HG03469 (cell line): ENCODE data around the gene OGDH.
"Not testable (repeated sequence)": the region's sequence is repeated elsewhere in the genome, so short reads cannot be mapped to it uniquely, and the experiment has no call there.

Experiments used
- ATAC-seq: cut with Tn5 transposase; IDR thresholded peaks from one replicate; pipeline ENCODE4 v1.9.1; 2021; ENCODE audit warnings: mild to moderate bottlenecking, moderate library complexity, moderate number of reproducible peaks; ENCODE audit not compliant: unreplicated experiment

The OGDH gene

GRCh38 chr7:44580945-44581878 is 25.2 kb upstream of the OGDH start:
- peak; percentile 15 for ATAC-seq

GRCh38 chr7:44581879-44582603 is 24.4 kb upstream of the OGDH start, which contains the start of gene TMED4:
Gene TMED4 (minus strand): TSS chr7:44582231. CDS start chr7:44582206, 25 bp downstream.
- ATAC-seq, result peak; percentile 73

- no peak for ATAC-seq
These were observed 23.1 kb upstream of the OGDH start for GRCh38 chr7:44583146-44583865.

- ATAC-seq, result no peak
These were observed 18.4 kb upstream of the OGDH start for GRCh38 chr7:44587843-44588711.

DNA sequence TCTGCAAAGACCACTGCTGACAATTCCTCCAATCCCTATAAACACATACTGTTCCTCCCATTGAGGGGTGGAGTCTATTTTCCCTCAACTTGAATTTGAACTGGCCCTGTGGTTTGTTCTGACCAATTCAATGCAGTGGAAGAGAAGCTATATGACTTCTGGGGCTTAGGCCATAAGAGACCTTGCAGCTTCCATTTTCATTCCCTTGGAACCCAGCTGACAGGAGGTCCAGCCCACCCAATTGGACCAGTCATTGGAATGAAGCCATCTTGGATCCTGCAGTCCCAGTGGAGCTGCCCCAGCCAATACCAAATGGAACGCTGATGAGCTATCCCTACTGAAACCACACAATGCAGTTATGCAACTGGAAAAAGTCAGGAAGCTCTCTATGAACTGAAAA is 15.5 kb upstream of the OGDH start:
- no peak for ATAC-seq

GRCh38 chr7:44595934-44596635 is 10.3 kb upstream of the OGDH start:
- ATAC-seq, result no peak

GRCh38 chr7:44597181-44597580 is 9.2 kb upstream of the OGDH start:
- not testable (repeated sequence) for ATAC-seq

DNA sequence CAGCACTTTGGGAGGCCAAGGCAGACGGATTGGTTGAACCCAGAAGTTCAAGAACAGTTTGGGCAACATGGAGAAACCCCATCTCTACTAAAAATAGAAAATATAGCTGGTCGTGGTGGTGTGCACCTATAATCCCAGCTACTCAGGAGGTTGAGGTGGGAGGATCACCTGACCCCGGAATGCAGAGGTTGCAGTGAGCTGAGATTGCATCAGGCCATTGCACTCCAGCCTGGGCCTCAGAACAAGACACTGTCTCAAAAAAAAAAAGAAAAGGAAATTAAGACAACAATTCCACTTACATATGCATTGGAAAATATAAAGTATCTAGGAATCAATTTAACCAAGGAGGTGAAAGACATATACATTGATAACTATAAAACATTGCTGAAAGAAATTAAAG is 7.2 kb upstream of the OGDH start:
- no peak for ATAC-seq

DNA sequence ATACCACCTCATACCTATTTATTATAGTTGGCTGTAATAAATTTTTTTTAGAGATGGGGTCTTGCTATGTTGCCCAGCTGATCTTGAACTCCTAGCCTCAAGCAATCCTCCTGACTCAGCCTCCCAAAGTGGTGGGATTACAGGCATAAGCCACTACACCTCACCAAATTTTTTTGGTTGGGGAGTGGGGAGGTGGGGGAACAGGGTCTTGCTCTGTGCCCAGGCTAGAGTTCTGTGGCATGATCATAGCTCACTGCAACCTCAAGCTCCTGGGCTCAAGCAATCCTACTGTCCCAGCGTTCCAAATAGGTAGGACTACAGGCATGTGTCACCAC is 3.9 kb upstream of the OGDH start:
- no peak for ATAC-seq

GRCh38 chr7:44603193-44603592 is 3.2 kb upstream of the OGDH start:
- no peak for ATAC-seq

- ATAC-seq, result no peak
These were observed 1.5 kb upstream of the OGDH start for GRCh38 chr7:44604941-44605340.

GRCh38 chr7:44607141-44608068 is 978 bp downstream of the OGDH start:
- no peak for ATAC-seq

DNA sequence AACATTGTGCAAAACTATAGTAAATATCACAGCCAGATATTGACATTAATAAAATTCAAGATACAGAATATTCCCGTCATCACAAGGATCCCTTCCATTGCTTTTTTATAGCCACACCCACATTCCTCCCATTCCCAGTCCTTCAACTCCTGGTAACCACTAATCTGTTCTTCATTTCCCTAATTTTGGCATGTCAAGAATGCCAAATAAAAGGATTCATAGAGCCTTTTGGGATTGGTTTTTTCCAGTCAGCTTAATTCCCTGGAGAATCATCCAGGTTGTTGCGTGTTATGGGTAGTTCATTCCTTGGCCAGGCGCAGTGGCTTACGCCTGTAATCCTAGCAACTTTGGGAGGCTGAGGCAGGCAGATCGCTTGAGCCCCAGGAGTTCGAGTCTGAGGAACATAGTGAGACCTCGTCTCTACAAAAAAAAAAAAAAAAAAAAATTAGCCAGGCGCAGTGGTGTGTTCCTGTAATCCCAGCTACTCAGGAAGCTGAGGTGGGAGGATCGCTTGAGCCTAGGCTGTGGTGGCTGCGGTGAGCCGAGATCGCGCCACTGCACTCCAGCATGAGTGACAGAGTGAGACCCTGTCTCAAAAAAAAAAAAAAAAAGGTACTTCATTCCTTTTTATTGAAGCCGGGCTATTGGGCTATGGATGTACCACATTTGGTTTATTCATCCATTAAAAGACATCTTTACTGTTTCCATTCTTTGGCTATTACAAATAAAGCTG is 2.7 kb downstream of the OGDH start:
- no peak for ATAC-seq

DNA sequence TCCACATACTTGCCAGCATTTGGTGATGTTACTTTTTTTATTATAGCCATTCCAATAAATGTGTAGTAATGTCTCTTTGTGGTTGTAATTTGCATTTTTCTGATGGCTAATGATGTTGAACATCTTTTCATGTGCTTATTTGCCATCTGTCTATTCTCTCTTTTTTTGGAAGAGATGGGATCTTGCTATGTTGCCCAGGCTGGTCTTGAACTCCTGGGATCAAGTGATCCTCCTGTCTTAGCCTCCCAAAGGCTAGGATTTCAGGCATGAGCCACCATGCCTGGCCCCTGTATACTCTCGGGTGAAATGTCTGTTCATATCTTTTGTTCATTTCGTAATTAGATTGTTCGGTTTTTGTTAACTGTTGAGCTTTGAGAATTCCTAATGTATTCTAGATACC is 3.4 kb downstream of the OGDH start:
- ATAC-seq, result no peak

GRCh38 chr7:44615149-44615611 is 8.8 kb downstream of the OGDH start:
- ATAC-seq, result no peak

- no peak for ATAC-seq
These were observed 9.4 kb downstream of the OGDH start for GRCh38 chr7:44615793-44616192.

DNA sequence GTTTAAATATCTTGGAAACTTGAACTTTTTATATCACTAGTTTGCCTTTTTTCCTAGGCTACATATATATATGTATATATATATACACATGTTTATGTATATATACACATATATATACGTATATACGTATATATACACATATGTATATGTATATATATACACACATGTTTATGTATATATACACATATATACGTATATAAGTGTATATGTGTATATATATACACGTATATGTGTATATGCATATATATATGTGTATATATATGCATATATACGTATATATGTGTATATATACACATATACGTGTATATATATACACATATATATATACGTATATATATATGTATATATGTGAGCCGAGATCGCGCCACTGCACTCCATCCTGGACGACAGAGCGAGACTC is 10.1 kb downstream of the OGDH start:
- no peak for ATAC-seq
